Activated CD4-positive, CD25-positive, alpha-beta regulatory T cell treated with anti-CD3 and anti-CD28 coated beads, Interleukin-2, amount 50 U/mL, for 72 hours (primary cell): Measurements from ENCODE around the gene HMCN1.
"Not testable (repeated sequence)": the region's sequence is repeated elsewhere in the genome, so short reads cannot be mapped to it uniquely, and the experiment has no call there.

ENCODE experiments used
- DNase-seq: peaks from one replicate; pipeline ENCODE4 v3.0.0; 2021

HMCN1 gene

GRCh38 chr1:185860311-185860710, 126.1 kb downstream of the HMCN1 start:
- DNase-seq, result no peak

GRCh38 chr1:185860859-185861258, 126.7 kb downstream of the HMCN1 start:
- no peak for DNase-seq

- DNase-seq, result no peak
Measured at GRCh38 chr1:185861630-185862029, 127.4 kb downstream of the HMCN1 start.

- no peak for DNase-seq
Measured at GRCh38 chr1:185862235-185862634, 128.0 kb downstream of the HMCN1 start.

- DNase-seq, result no peak
Measured at GRCh38 chr1:185864331-185864730, 130.1 kb downstream of the HMCN1 start.

GRCh38 chr1:185864889-185865517, 130.8 kb downstream of the HMCN1 start:
- no peak for DNase-seq

GRCh38 chr1:185869590-185869989, 135.4 kb downstream of the HMCN1 start:
- no peak for DNase-seq

GRCh38 chr1:185871627-185872150, 137.5 kb downstream of the HMCN1 start:
- DNase-seq, result no peak

- DNase-seq, result no peak
Measured at GRCh38 chr1:185874246-185874645, 140.1 kb downstream of the HMCN1 start.

GRCh38 chr1:185880330-185880729, 146.1 kb downstream of the HMCN1 start:
- DNase-seq, result no peak

GRCh38 chr1:185880779-185881333, 146.7 kb downstream of the HMCN1 start:
- no peak for DNase-seq

- no peak for DNase-seq
Measured at GRCh38 chr1:185886046-185886445, 151.9 kb downstream of the HMCN1 start.

- no peak for DNase-seq
Measured at GRCh38 chr1:185886671-185887070, 152.5 kb downstream of the HMCN1 start.

GRCh38 chr1:185892831-185893403, 158.7 kb downstream of the HMCN1 start:
- DNase-seq, result not testable (repeated sequence)

GRCh38 chr1:185894791-185895190, 160.6 kb downstream of the HMCN1 start:
- no peak for DNase-seq

- DNase-seq, result no peak
Measured at GRCh38 chr1:185895208-185895900, 161.2 kb downstream of the HMCN1 start.

GRCh38 chr1:185896863-185897262, 162.7 kb downstream of the HMCN1 start:
- no peak for DNase-seq

- DNase-seq, result no peak
Measured at GRCh38 chr1:185906186-185906585, 172.0 kb downstream of the HMCN1 start.

- no peak for DNase-seq
Measured at GRCh38 chr1:185907246-185907645, 173.1 kb downstream of the HMCN1 start.

GRCh38 chr1:185911978-185912377, 177.8 kb downstream of the HMCN1 start:
- DNase-seq, result no peak

- no peak for DNase-seq
Measured at GRCh38 chr1:185912504-185912903, 178.3 kb downstream of the HMCN1 start.

- no peak for DNase-seq
Measured at GRCh38 chr1:185914089-185914488, 179.9 kb downstream of the HMCN1 start.

GRCh38 chr1:185916861-185917260, 182.7 kb downstream of the HMCN1 start:
- no peak for DNase-seq

GRCh38 chr1:185917646-185918045, 183.5 kb downstream of the HMCN1 start:
- no peak for DNase-seq
